ENCODE measurements around the gene TMEM214. TPM values are rescaled to one million over a fixed set of nuclear protein-coding genes. Genes with fewer than 3 reads are reported as not detected.

The TMEM214 gene
- total RNA-seq, 2 donors from 2014 or later = 76.6 to 121 TPM

DNA sequence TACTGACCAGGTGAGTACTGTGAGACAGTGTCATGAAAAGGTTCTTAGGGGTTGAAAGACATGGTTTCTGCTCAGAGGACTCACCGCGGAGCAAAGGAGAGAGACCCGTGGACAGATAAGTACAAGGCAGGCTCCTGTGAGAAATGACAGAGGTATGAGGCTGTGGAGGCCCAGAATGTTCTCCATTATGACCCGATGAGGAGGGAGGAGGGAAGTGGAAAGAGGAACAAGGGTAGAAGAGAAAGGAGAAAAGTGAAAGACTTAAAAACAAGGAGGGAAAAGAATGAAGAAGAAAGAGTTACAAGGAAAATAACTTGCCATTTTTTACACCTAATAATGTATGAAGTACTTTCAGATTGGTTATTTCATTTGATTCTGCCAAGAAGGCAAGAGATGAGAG is 32.5 kb upstream of the TMEM214 start:
- no peak overlapping the region for H3K9ac ChIP-seq (ENCODE audit: low read depth in 2 of 2, low read length in 2 of 2)
- no peak overlapping the region for H3K4me3 ChIP-seq
- no peaks in the 10 kb centered on the region for H3K4me1 ChIP-seq
- H3K9me3 ChIP-seq = no peaks in the 10 kb centered on the region
- no peaks in the 10 kb centered on the region for H3K36me3 ChIP-seq
- H3K27me3 ChIP-seq = no peaks in the 10 kb centered on the region
- H3K27ac ChIP-seq = no peak overlapping the region
- DNase-seq = no peak
- TF ChIP-seq, protein P1, sequence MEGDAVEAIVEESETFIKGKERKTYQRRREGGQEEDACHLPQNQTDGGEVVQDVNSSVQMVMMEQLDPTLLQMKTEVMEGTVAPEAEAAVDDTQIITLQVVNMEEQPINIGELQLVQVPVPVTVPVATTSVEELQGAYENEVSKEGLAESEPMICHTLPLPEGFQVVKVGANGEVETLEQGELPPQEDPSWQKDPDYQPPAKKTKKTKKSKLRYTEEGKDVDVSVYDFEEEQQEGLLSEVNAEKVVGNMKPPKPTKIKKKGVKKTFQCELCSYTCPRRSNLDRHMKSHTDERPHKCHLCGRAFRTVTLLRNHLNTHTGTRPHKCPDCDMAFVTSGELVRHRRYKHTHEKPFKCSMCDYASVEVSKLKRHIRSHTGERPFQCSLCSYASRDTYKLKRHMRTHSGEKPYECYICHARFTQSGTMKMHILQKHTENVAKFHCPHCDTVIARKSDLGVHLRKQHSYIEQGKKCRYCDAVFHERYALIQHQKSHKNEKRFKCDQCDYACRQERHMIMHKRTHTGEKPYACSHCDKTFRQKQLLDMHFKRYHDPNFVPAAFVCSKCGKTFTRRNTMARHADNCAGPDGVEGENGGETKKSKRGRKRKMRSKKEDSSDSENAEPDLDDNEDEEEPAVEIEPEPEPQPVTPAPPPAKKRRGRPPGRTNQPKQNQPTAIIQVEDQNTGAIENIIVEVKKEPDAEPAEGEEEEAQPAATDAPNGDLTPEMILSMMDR (IDR thresholded peaks at IDR 0.05) = no peak
- intact Hi-C loops (cut with DNase I) = no loop called here

DNA sequence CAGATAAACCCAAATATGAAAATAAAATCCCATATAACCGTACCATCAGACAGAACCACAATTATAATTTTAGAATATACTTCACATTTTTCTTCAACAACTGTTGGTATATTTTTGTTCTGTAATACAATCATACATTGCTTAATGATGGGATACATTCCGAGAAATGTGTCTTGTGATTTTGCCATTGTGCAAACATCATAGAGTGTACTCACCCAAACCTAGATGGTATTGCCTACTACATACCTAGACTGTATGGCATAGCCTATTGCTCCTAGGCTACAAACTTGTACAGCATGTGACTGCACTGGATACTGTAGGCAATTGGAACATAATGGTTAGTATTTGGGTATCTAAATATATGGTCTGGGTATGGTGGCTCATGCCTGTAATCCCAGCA is 31.8 kb upstream of the TMEM214 start:
- H3K4me3 ChIP-seq = no peak overlapping the region
- H3K9me3 ChIP-seq = no peaks in the 10 kb centered on the region
- H3K27me3 ChIP-seq = no peaks in the 10 kb centered on the region
- no peak for DNase-seq
- no peaks in the 10 kb centered on the region for H3K4me1 ChIP-seq
- intact Hi-C loops (cut with DNase I) = no loop called here
- TF ChIP-seq, protein P1 (IDR thresholded peaks at IDR 0.05) = no peak
- no peak overlapping the region for H3K27ac ChIP-seq
- no peaks in the 10 kb centered on the region for H3K36me3 ChIP-seq
- H3K9ac ChIP-seq (ENCODE audit: low read depth in 2 of 2, low read length in 2 of 2) = no peak overlapping the region

DNA sequence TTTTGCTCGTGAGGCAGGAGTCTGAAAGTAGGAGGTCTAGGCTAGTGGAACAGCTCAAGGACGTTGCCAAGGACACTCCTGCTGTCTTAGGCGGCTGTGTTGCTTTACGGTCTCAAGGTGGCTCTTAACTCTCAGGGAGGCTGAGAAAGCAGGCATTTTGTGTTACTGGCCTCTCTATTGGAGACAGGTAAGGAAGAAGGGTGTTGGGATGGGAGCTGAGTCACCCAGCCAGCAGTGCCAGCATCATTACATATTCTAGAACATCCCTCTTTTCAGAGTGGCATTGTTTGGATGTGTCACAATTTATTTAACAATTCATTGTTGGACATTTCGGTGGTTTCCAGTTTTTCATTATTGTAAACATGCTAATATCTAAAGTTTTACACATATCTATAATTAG is 30.8 kb upstream of the TMEM214 start:
- Histone ChIP-seq H3K4me3 (no peak overlapping the region), H3K27me3 (no peaks in the 10 kb centered on the region), H3K36me3 (no peaks in the 10 kb centered on the region), H3K9me3 (no peaks in the 10 kb centered on the region), H3K4me1 (no peaks in the 10 kb centered on the region), H3K9ac (ENCODE audit: low read depth in 2 of 2, low read length in 2 of 2) (no peak overlapping the region), H3K27ac (no peak overlapping the region)
- TF ChIP-seq, protein P1 (IDR thresholded peaks at IDR 0.05) = no peak
- no peak for DNase-seq
- intact Hi-C loops (cut with DNase I) = no loop called here

DNA sequence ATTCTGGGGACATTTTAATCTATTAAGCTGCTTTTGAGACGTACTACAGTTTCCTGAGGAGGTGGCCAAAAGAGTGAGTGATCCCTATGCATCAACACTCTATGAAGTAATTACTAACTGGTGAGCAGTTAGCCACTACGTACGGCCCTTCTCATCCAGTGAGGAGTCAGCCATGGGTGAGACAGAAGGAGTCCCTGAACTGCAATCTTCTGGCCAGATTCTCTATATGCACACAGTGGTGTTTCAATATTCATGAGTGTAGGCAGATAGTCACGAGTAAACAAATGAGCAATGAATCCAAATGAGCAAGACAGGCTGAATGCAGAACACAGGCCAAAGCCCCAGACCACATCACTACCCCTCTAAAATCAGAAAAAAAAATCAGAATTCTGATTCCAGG is 29.8 kb upstream of the TMEM214 start:
- Histone ChIP-seq H3K36me3 (no peaks in the 10 kb centered on the region), H3K4me1 (no peaks in the 10 kb centered on the region), H3K27ac (no peak overlapping the region), H3K4me3 (no peak overlapping the region), H3K9me3 (no peaks in the 10 kb centered on the region), H3K27me3 (no peaks in the 10 kb centered on the region), H3K9ac (ENCODE audit: low read depth in 2 of 2, low read length in 2 of 2) (no peak overlapping the region)
- intact Hi-C loops (cut with DNase I) = no loop called here
- DNase-seq = no peak
- TF ChIP-seq, protein P1 (IDR thresholded peaks at IDR 0.05) = no peak

DNA sequence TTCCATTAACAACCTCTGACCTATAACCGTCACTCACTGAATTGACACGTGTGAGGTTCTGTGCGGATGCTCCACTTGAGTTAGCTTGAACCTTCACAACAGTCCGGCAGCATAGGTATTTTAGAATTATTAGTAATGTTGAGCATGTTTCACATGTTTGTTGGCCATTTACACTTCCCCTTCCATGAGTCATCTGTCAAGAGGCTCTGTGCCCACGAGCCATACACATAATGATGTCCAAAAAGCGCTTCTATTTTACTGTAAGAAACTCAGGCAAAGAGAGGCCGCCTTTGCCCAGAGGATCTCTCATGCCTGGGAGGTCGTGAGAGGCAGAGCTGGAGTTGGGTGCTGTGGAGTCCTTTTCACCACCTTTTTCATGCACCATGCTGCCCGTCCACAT is 28.9 kb upstream of the TMEM214 start:
- no peak for DNase-seq
- H3K9me3 ChIP-seq = no peaks in the 10 kb centered on the region
- TF ChIP-seq, protein P1 (IDR thresholded peaks at IDR 0.05) = no peak
- intact Hi-C loops (cut with DNase I) = no loop called here
- H3K9ac ChIP-seq (ENCODE audit: low read depth in 2 of 2, low read length in 2 of 2) = no peak overlapping the region
- no peaks in the 10 kb centered on the region for H3K4me1 ChIP-seq
- H3K27ac ChIP-seq = no peak overlapping the region
- no peaks in the 10 kb centered on the region for H3K27me3 ChIP-seq
- no peaks in the 10 kb centered on the region for H3K36me3 ChIP-seq
- no peak overlapping the region for H3K4me3 ChIP-seq
